A673 (cell line): ENCODE measurements around the gene ZBTB2.

Experiments used
- CTCF ChIP-seq: fragments of 300-800, 200-600 bp; sonication (generic); conservative IDR thresholded peaks from 2 replicates; pipeline ENCODE4 v1.5.1; 2017; ENCODE audit warnings: low read depth, mild to moderate bottlenecking, antibody characterized with exemption, low read length, moderate library complexity, mixed read lengths
- EZH2 ChIP-seq: fragments of 200-600 bp; sonication (generic); IDR thresholded peaks from 2 replicates; pipeline ENCODE4 v1.6.1; 2017; ENCODE audit warnings: borderline replicate concordance, low read depth, mild to moderate bottlenecking, mixed read lengths, antibody characterized with exemption, low read length; ENCODE audit not compliant: poor library complexity, severe bottlenecking

- TF ChIP-seq CTCF, result no peak
- TF ChIP-seq EZH2, result no peak
Observed at GRCh38 chr6:151376440-151376839, 14.9 kb downstream of the ZBTB2 start.
